Dendritic cell treated with granulocyte-macrophage colony-stimulating factor and Interleukin-4, amounts not matched to agents 40 ng/mL and 50 ng/mL, for 4 days (primary cell): Measurements from ENCODE around the gene ABI2.

Experiments used
- H3K27ac Mint-ChIP-seq: one replicate; pipeline ENCODE4 v1.8.0; 2022; ENCODE audit warnings: mild to moderate bottlenecking, mixed read lengths
- H3K27me3 Mint-ChIP-seq: one replicate; pipeline ENCODE4 v1.8.0; 2022; ENCODE audit warnings: mild to moderate bottlenecking, mixed read lengths
- H3K36me3 Mint-ChIP-seq: one replicate; pipeline ENCODE4 v1.8.0; 2022; ENCODE audit warnings: low read depth, mixed read lengths
- H3K4me1 Mint-ChIP-seq: one replicate; pipeline ENCODE4 v1.8.0; 2022; ENCODE audit warnings: low read depth, mixed read lengths
- H3K4me3 Mint-ChIP-seq: one replicate; pipeline ENCODE4 v1.8.0; 2022; ENCODE audit warnings: mild to moderate bottlenecking, moderate library complexity, mixed read lengths
- H3K9me3 Mint-ChIP-seq: one replicate; pipeline ENCODE4 v1.8.0; 2022; ENCODE audit warnings: mixed read lengths
- intact Hi-C: fragments of 100-400 bp; cut with micrococcal nuclease; formaldehyde crosslinking; loops from one replicate; pipeline ENCODE4 v1.15.0; 2022

The ABI2 gene

GRCh38 chr2:203492965-203493364, 164.8 kb downstream of the ABI2 start:
- H3K9me3 Mint-ChIP-seq = no peaks in the 10 kb centered on the region
- H3K36me3 Mint-ChIP-seq = peaks cover 60% of the 10 kb centered on the region
- H3K27ac Mint-ChIP-seq = no peak overlapping the region
- H3K4me3 Mint-ChIP-seq = no peak overlapping the region
- H3K27me3 Mint-ChIP-seq = no peaks in the 10 kb centered on the region
- H3K4me1 Mint-ChIP-seq = peaks cover 7% of the 10 kb centered on the region
- intact Hi-C loops = no loop called here
